H1 (cell line): Measurements from ENCODE around the gene TTYH2. TPM values are rescaled to one million over a fixed set of nuclear protein-coding genes. Genes with fewer than 3 reads are reported as not detected.

Experiments
- CTCF ChIA-PET: fragments of 300-600 bp; sonication (Branson Sonifier 250); formaldehyde crosslinking; loops from one replicate; lab custom pipeline; 2021; ENCODE audit not compliant: partially characterized antibody; lab: Charles Lee
- POLR2A ChIA-PET: fragments of 300-600 bp; sonication (Branson Sonifier 250); formaldehyde crosslinking; loops from one replicate; lab custom pipeline; 2021; ENCODE audit warnings: inconsistent platforms; ENCODE audit not compliant: partially characterized antibody; lab: Charles Lee
- DNase-seq, 2 experiments: peaks; one replicate each; pipeline versions ENCODE4 v3.0.0 to v3.0.0-alpha.2; 2010 to 2022; ENCODE audit warnings: low spot score in 2 of 2, low read depth in 1 of 2, mixed read lengths in 1 of 2
- FAIRE-seq: peaks from 2 replicates; lab custom pipeline; 2011; peaks lifted over from hg19 to GRCh38; lab: Jason Lieb, UNC
- H2AFZ ChIP-seq: 2 replicates; pipeline ENCODE4 v1.8.1; 2012; ENCODE audit warnings: low read length, inconsistent platforms
- H2AK5ac ChIP-seq: 2 replicates; pipeline ENCODE4 v1.6.1; 2013; ENCODE audit warnings: low read depth, low read length
- H2BK120ac ChIP-seq: replicated peaks from 2 replicates; pipeline ENCODE3; 2013; ENCODE audit warnings: low read depth, low read length, inconsistent platforms
- H2BK12ac ChIP-seq: 2 replicates; pipeline ENCODE4 v1.6.1; 2013; ENCODE audit warnings: low read depth, low read length
- H2BK15ac ChIP-seq: 2 replicates; pipeline ENCODE4 v1.6.1; 2013; ENCODE audit warnings: low read length
- H2BK20ac ChIP-seq: 2 replicates; pipeline ENCODE4 v1.6.1; 2013; ENCODE audit warnings: low read length
- H2BK5ac ChIP-seq: 2 replicates; pipeline ENCODE4 v1.6.1; 2013; ENCODE audit warnings: low read depth, low read length
- H3K14ac ChIP-seq: 2 replicates; pipeline ENCODE4 v1.6.1; 2013; ENCODE audit warnings: inconsistent platforms; ENCODE audit not compliant: insufficient read length
- H3K18ac ChIP-seq: 2 replicates; pipeline ENCODE4 v1.6.1; 2013; ENCODE audit warnings: low read length; ENCODE audit errors: extremely low read depth
- H3K23ac ChIP-seq: 2 replicates; pipeline ENCODE4 v1.6.1; 2013; ENCODE audit warnings: inconsistent platforms; ENCODE audit not compliant: insufficient read length
- H3K23me2 ChIP-seq: 2 replicates; pipeline ENCODE4 v1.6.1; 2013; ENCODE audit warnings: low read depth, low read length
- H3K27ac ChIP-seq: 2 replicates; pipeline ENCODE4 v1.6.1; 2011; ENCODE audit warnings: low read depth, low read length, inconsistent platforms
- H3K27me3 ChIP-seq, 4 experiments: replicated peaks in 1 of 4; 1 replicate in 1 of 4; 2 replicates in 3 of 4; pipeline versions ENCODE4 v1.6.1 to v1.8.1; 2011 to 2013; ENCODE audit warnings: low read length in 3 of 4, mild to moderate bottlenecking in 3 of 4, inconsistent platforms in 2 of 4, mixed read lengths in 2 of 4, moderate library complexity in 1 of 4; ENCODE audit not compliant: control insufficient read depth in 3 of 4, insufficient read depth in 3 of 4; ENCODE audit errors: extremely low read depth in 1 of 4
- H3K36me3 ChIP-seq, 4 experiments: 2 replicates each; pipeline versions ENCODE4 v1.6.1 to v1.8.1; 2011 to 2013; ENCODE audit warnings: mild to moderate bottlenecking in 4 of 4, low read length in 3 of 4, moderate library complexity in 2 of 4, control low read depth in 1 of 4, inconsistent platforms in 1 of 4; ENCODE audit not compliant: insufficient read depth in 4 of 4, control insufficient read depth in 2 of 4
- H3K4ac ChIP-seq: replicated peaks from 2 replicates; pipeline ENCODE3; 2013; ENCODE audit warnings: low read length, low read depth, mixed read lengths, inconsistent platforms; ENCODE audit not compliant: insufficient read length
- H3K4me1 ChIP-seq, 4 experiments: replicated peaks in 1 of 4; 1 replicate in 1 of 4; 2 replicates in 3 of 4; pipeline versions ENCODE4 v1.6.1 to v1.8.1; 2011 to 2013; ENCODE audit warnings: low read length in 3 of 4, inconsistent platforms in 2 of 4, mixed read lengths in 1 of 4; ENCODE audit not compliant: insufficient read depth in 4 of 4, control insufficient read depth in 3 of 4
- H3K4me2 ChIP-seq, 2 experiments: 2 replicates each; pipeline versions ENCODE4 v1.6.1 to v1.8.1; 2011 to 2013; ENCODE audit warnings: low read depth in 2 of 2, low read length in 2 of 2, control low read depth in 1 of 2, inconsistent platforms in 1 of 2, mild to moderate bottlenecking in 1 of 2; ENCODE audit not compliant: insufficient read depth in 1 of 2
- H3K4me3 ChIP-seq, 4 experiments: fragments of 200-600, 300-600 bp in 1 of 4; sonication (generic), shearing (Covaris generic), sonication (Bioruptor Twin) in 1 of 4; 2 replicates each; pipeline versions ENCODE4 v1.5.1 to v1.8.1; 2011 to 2016; ENCODE audit warnings: low read length in 4 of 4, low read depth in 3 of 4, control low read depth in 2 of 4, inconsistent platforms in 2 of 4, mild to moderate bottlenecking in 2 of 4, mixed read lengths in 1 of 4, moderate library complexity in 1 of 4; ENCODE audit not compliant: insufficient read depth in 2 of 4; ENCODE audit errors: extremely low read depth in 1 of 4
- H3K56ac ChIP-seq: replicated peaks from 2 replicates; pipeline ENCODE3; 2013; ENCODE audit warnings: low read depth, mild to moderate bottlenecking, mixed read lengths, low read length, inconsistent platforms; ENCODE audit not compliant: insufficient read length
- H3K79me1 ChIP-seq: 2 replicates; pipeline ENCODE4 v1.6.1; 2013; ENCODE audit warnings: low read depth, low read length, control low read depth
- H3K79me2 ChIP-seq, 2 experiments: 2 replicates each; pipeline versions ENCODE4 v1.6.1 to v1.8.1; 2012 to 2013; ENCODE audit warnings: low read length in 2 of 2, mild to moderate bottlenecking in 2 of 2, inconsistent platforms in 1 of 2; ENCODE audit not compliant: insufficient read depth in 2 of 2, control insufficient read depth in 1 of 2
- H3K9ac ChIP-seq, 4 experiments: replicated peaks in 1 of 4; 1 replicate in 1 of 4; 2 replicates in 3 of 4; pipeline versions ENCODE4 v1.6.1 to v1.8.1; 2011 to 2013; ENCODE audit warnings: low read depth in 3 of 4, low read length in 3 of 4, control low read depth in 2 of 4, mild to moderate bottlenecking in 2 of 4, moderate library complexity in 2 of 4, inconsistent platforms in 1 of 4; ENCODE audit errors: extremely low read depth in 1 of 4
- H3K9me3 ChIP-seq, 2 experiments: 2 replicates each; pipeline versions ENCODE4 v1.6.1 to v1.8.1; 2012 to 2013; ENCODE audit warnings: mild to moderate bottlenecking in 2 of 2, moderate library complexity in 2 of 2, control low read depth in 1 of 2, inconsistent platforms in 1 of 2, low read depth in 1 of 2, low read length in 1 of 2, mixed read lengths in 1 of 2; ENCODE audit not compliant: insufficient read depth in 2 of 2
- H4K20me1 ChIP-seq, 2 experiments: replicated peaks in 1 of 2; 2 replicates each; pipeline versions ENCODE3 to v1.8.1; 2011 to 2013; ENCODE audit warnings: inconsistent platforms in 2 of 2, low read length in 2 of 2, mild to moderate bottlenecking in 1 of 2; ENCODE audit not compliant: insufficient read depth in 2 of 2, control insufficient read depth in 1 of 2
- H4K5ac ChIP-seq: 2 replicates; pipeline ENCODE4 v1.6.1; 2013; ENCODE audit warnings: low read length, low read depth, mixed read lengths, inconsistent platforms; ENCODE audit not compliant: insufficient read length
- H4K8ac ChIP-seq: 2 replicates; pipeline ENCODE4 v1.8.0; 2013; ENCODE audit warnings: mild to moderate bottlenecking, moderate library complexity, low read length, inconsistent platforms; ENCODE audit not compliant: insufficient read depth; ENCODE audit errors: extremely low read depth
- H4K91ac ChIP-seq: replicated peaks from 2 replicates; pipeline ENCODE3; 2013; ENCODE audit warnings: low read length, mixed read lengths, inconsistent platforms; ENCODE audit not compliant: insufficient read length
- CHD1 ChIP-seq: IDR thresholded peaks from 2 replicates; pipeline ENCODE4 v1.6.1; 2012; ENCODE audit warnings: low read depth, low read length, improper control_type of control experiment
- HDAC6 ChIP-seq: IDR thresholded peaks from one replicate; pipeline ENCODE4 v1.7.1; 2012; ENCODE audit warnings: low read depth, mild to moderate bottlenecking, inconsistent platforms, low read length, moderate library complexity
- NANOG ChIP-seq: IDR thresholded peaks from 2 replicates; pipeline ENCODE4 v1.6.1; 2011; ENCODE audit warnings: low read length, low read depth, mild to moderate bottlenecking, inconsistent platforms; ENCODE audit not compliant: insufficient read depth, poor library complexity, severe bottlenecking
- POLR2A ChIP-seq, 2 experiments: IDR thresholded peaks; 1 replicate in 1 of 2; 2 replicates in 1 of 2; pipeline ENCODE4 v1.6.1; 2011; ENCODE audit warnings: low read depth in 2 of 2, low read length in 2 of 2, mild to moderate bottlenecking in 2 of 2; ENCODE audit errors: control extremely low read depth in 1 of 2
- POLR2AphosphoS5 ChIP-seq: IDR thresholded peaks from 2 replicates; pipeline ENCODE4 v1.6.1; 2011; ENCODE audit warnings: low read depth, low read length
- POU5F1 ChIP-seq: IDR thresholded peaks from 2 replicates; pipeline ENCODE4 v1.6.1; 2011; ENCODE audit warnings: low read depth, mild to moderate bottlenecking, low read length, moderate library complexity
- RAD21 ChIP-seq, 2 experiments: IDR thresholded peaks in 1 of 2; conservative IDR thresholded peaks in 1 of 2; 2 replicates each; pipeline ENCODE4 v1.6.1; 2011; ENCODE audit warnings: low read depth in 2 of 2, low read length in 2 of 2, improper control_type of control experiment in 1 of 2, inconsistent platforms in 1 of 2, mild to moderate bottlenecking in 1 of 2, moderate library complexity in 1 of 2
- SAP30 ChIP-seq: fragments of 300-600 bp; sonication (generic); IDR thresholded peaks from 2 replicates; pipeline ENCODE4 v1.7.1; 2012; ENCODE audit warnings: low read length, moderate library complexity, mild to moderate bottlenecking, inconsistent platforms; ENCODE audit not compliant: insufficient read depth, insufficient replicate concordance
- SP2 ChIP-seq: IDR thresholded peaks from 2 replicates; pipeline ENCODE4 v1.6.1; 2012; ENCODE audit warnings: mild to moderate bottlenecking, low read length, inconsistent platforms
- SRF ChIP-seq: IDR thresholded peaks from 2 replicates; pipeline ENCODE4 v1.6.1; 2011; ENCODE audit warnings: mild to moderate bottlenecking, low read depth, low read length, moderate library complexity
- WGBS, 2 experiments: shearing (Covaris generic) in 1 of 2; methylation state at CpG; one replicate each; pipeline versions ENCODE4 v1.1.6 to v1.1.7; 2013 to 2015; ENCODE audit warnings: low lambda C conversion rate in 2 of 2, mixed read lengths in 2 of 2, inconsistent platforms in 1 of 2, low coverage in 1 of 2, missing lambda C conversion rate in 1 of 2; ENCODE audit not compliant: insufficient replicate concordance in 2 of 2, insufficient coverage in 1 of 2, insufficient read length in 1 of 2; ENCODE audit errors: extremely low coverage in 1 of 2, missing lambda C conversion rate in 1 of 2; 5-methylcytosine and 5-hydroxymethylcytosine counted together
- polyA plus RNA-seq, 7 experiments: library from polyadenylated mRNA; depleted of rRNA in 3 of 7; stranded (reverse) in 5 of 7; unstranded in 2 of 7; fragments of >200 nt in 5 of 7; fragments of 200-250 nt in 2 of 7; gene quantifications; 1 replicate in 5 of 7; 2 replicates in 1 of 7; 4 replicates in 1 of 7; pipeline versions ENCODE4 v1.2.1 to v1.2.3, GENCODE V29; 2011 to 2013; ENCODE audit warnings: missing spikeins in 2 of 7, mixed read lengths in 2 of 7
- total RNA-seq: library from RNA; stranded (reverse); fragmentation: NEBNext Ultra II Directional; extraction: Animal tissue kit (Norgen Biotek cat#: 25700); gene quantifications from 2 replicates; pipeline ENCODE4 v1.2.1, GENCODE V29; 2021
- TF ChIP-seq, protein P1 (sequence below): IDR thresholded peaks from 2 replicates; pipeline ENCODE4 v1.6.1; 2011; ENCODE audit warnings: low read depth, mild to moderate bottlenecking, low read length; ENCODE audit not compliant: insufficient read depth
- TF ChIP-seq, protein P2 (sequence below): IDR thresholded peaks from 2 replicates; pipeline ENCODE4 v1.6.1; 2012; ENCODE audit warnings: inconsistent platforms

Gene TTYH2
- total and polyA plus RNA-seq, 2 of the 8 experiments (the other 6 are each of a cell fraction or from before 2014, with no cell fraction given): 3.2 to 9.2 TPM

DNA sequence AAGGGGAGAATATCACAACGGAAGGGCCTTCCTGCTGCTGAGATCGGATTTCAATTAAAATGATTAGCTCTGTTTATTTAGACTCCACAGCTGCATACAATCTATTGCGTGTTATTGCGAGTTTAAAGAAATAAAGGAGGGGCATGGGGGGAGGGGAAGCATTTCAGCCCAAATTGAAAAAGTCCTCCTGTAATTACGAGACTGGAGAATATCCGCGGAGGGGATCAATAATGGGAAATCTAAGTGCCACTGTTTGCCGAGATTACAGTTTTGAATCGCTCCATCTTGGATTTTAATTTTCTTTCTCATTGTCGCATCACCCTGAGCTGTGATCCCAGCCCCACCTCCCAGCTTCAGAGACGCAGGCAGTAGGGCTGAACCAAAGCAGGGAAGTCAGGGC lies 25.6 kb upstream of the TTYH2 start:
- Histone ChIP-seq H4K91ac (no peak overlapping the region), H2AFZ (no peak overlapping the region), H2BK120ac (no peak overlapping the region), H3K23me2 (no peaks in the 10 kb centered on the region; the same call in 1 of the 2 replicates), H2AK5ac (no peak overlapping the region), H3K56ac (no peak overlapping the region), H2BK20ac (no peak overlapping the region), H3K18ac (no peak overlapping the region; the same call in 1 of the 2 replicates), H3K4me2 (no peak overlapping the region), H3K4me1 (peaks cover 0 to 4% (median 0%) of the 10 kb centered on the region in 4 experiments; a peak in 1 of 7 replicates), H3K23ac (no peak overlapping the region), H2BK15ac (no peak overlapping the region), H3K79me2 (no peaks in the 10 kb centered on the region), H3K4ac (no peak overlapping the region), H3K4me3 (no peak overlapping the region), H3K9ac (no peak overlapping the region), H2BK12ac (no peak overlapping the region), H4K5ac (no peak overlapping the region), H3K36me3 (no peaks in the 10 kb centered on the region), H3K79me1 (no peaks in the 10 kb centered on the region), H3K27ac (no peak overlapping the region), H4K20me1 (no peaks in the 10 kb centered on the region), H3K9me3 (no peaks in the 10 kb centered on the region), H3K27me3 (no peaks in the 10 kb centered on the region), H2BK5ac (no peak overlapping the region), H3K14ac (no peak overlapping the region), H4K8ac (no peak overlapping the region)
- DNase-seq: no peak
- ChIA-PET CTCF (interaction anchor here (0.8 to 3.6 kb wide), 9 partner anchors 11 to 220 kb away, joined by 3 to 19 read pairs (median 6); partner anchors contain the start of gene RPL38), POLR2A (interaction anchor here (2.1 kb wide), 1 partner anchor 17 kb away, joined by 14 read pairs; the partner anchor contains the start of gene RPL38)
- 79% methylated on average over 11 of the region's 11 CpGs; no CpG with 5 or more reads in 1 of the 2 experiments for WGBS, 2 experiments
- FAIRE-seq: no peak
- TF ChIP-seq POLR2AphosphoS5 (no peak), RAD21 (IDR thresholded peaks at IDR 0.05 in 1 of 2, conservative IDR thresholded peaks at IDR 0.05 in 1 of 2; ENCODE audit: low read depth in 2 of 2, low read length in 2 of 2) (no peak), POLR2A (IDR thresholded peaks at IDR 0.05; ENCODE audit: control extremely low read depth in 1 of 2, low read depth in 2 of 2, low read length in 2 of 2) (no peak), NANOG (no peak), HDAC6 (no peak), SP2 (no peak), POU5F1 (no peak), SAP30 (no peak), CHD1 (no peak), SRF (no peak)
- TF ChIP-seq, protein P1, sequence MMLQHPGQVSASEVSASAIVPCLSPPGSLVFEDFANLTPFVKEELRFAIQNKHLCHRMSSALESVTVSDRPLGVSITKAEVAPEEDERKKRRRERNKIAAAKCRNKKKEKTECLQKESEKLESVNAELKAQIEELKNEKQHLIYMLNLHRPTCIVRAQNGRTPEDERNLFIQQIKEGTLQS: no peak
- TF ChIP-seq, protein P2, sequence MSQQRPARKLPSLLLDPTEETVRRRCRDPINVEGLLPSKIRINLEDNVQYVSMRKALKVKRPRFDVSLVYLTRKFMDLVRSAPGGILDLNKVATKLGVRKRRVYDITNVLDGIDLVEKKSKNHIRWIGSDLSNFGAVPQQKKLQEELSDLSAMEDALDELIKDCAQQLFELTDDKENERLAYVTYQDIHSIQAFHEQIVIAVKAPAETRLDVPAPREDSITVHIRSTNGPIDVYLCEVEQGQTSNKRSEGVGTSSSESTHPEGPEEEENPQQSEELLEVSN: no peak
